Nephron (organoid): ENCODE results near the gene FCHSD2.

Experiments used
- H3K27ac Mint-ChIP-seq, 3 experiments: 2 replicates each; pipeline ENCODE4 v1.8.0; 2020; ENCODE audit warnings: mixed read lengths in 3 of 3, mild to moderate bottlenecking in 2 of 3, moderate library complexity in 1 of 3
- H3K27me3 Mint-ChIP-seq: 2 replicates; pipeline ENCODE4 v1.8.0; 2021; ENCODE audit warnings: low read depth, mild to moderate bottlenecking, moderate library complexity, mixed read lengths
- H3K36me3 Mint-ChIP-seq: 2 replicates; pipeline ENCODE4 v1.8.0; 2020; ENCODE audit warnings: low read depth, mixed read lengths
- H3K4me1 Mint-ChIP-seq: 2 replicates; pipeline ENCODE4 v1.8.0; 2020; ENCODE audit warnings: mixed read lengths
- H3K4me3 Mint-ChIP-seq, 3 experiments: 2 replicates each; pipeline ENCODE4 v1.8.0; 2020; ENCODE audit warnings: mild to moderate bottlenecking in 3 of 3, mixed read lengths in 3 of 3, moderate library complexity in 2 of 3
- H3K9me3 Mint-ChIP-seq: 2 replicates; pipeline ENCODE4 v1.8.0; 2020; ENCODE audit warnings: mixed read lengths
- CTCF ChIP-seq, 3 experiments: fragments of 200-600 bp; sonication (generic); IDR thresholded peaks; one replicate each; pipeline ENCODE4 v1.5.0; 2021; ENCODE audit warnings: antibody characterized with exemption in 3 of 3; ENCODE audit not compliant: unreplicated experiment in 3 of 3

FCHSD2 gene

GRCh38 chr11:73091521-73092305 lies 50.4 kb downstream of the FCHSD2 start:
- no peaks in the 10 kb centered on the region for H3K27me3 Mint-ChIP-seq
- H3K36me3 Mint-ChIP-seq = peaks cover 22% of the 10 kb centered on the region

GRCh38 chr11:73087730-73088129 lies 54.4 kb downstream of the FCHSD2 start:
- Mint-ChIP-seq H3K4me3 (no peak overlapping the region), H3K36me3 (peaks cover 34% of the 10 kb centered on the region), H3K27ac (no peak overlapping the region), H3K27me3 (no peaks in the 10 kb centered on the region), H3K9me3 (no peaks in the 10 kb centered on the region), H3K4me1 (no peaks in the 10 kb centered on the region)
- no peak for TF ChIP-seq CTCF (IDR thresholded peaks at IDR 0.05; ENCODE audit: unreplicated experiment in 3 of 3)

More at GRCh38 chr11:73091521-73092305, 50.4 kb downstream of the FCHSD2 start:
- Mint-ChIP-seq H3K4me3 (no peak overlapping the region), H3K9me3 (no peaks in the 10 kb centered on the region), H3K4me1 (peaks cover 11% of the 10 kb centered on the region), H3K27ac (no peak overlapping the region)
- no peak for TF ChIP-seq CTCF (IDR thresholded peaks at IDR 0.05; ENCODE audit: unreplicated experiment in 3 of 3)

GRCh38 chr11:73085189-73085875 lies 56.8 kb downstream of the FCHSD2 start:
- Mint-ChIP-seq H3K27me3 (no peaks in the 10 kb centered on the region), H3K36me3 (peaks cover 27% of the 10 kb centered on the region), H3K9me3 (no peaks in the 10 kb centered on the region), H3K4me3 (no peak overlapping the region), H3K4me1 (no peaks in the 10 kb centered on the region), H3K27ac (no peak overlapping the region)
- no peak for TF ChIP-seq CTCF (IDR thresholded peaks at IDR 0.05; ENCODE audit: unreplicated experiment in 3 of 3)

GRCh38 chr11:73078631-73079030 lies 63.5 kb downstream of the FCHSD2 start:
- no peak for TF ChIP-seq CTCF (IDR thresholded peaks at IDR 0.05; ENCODE audit: unreplicated experiment in 3 of 3)
- H3K4me3 Mint-ChIP-seq = no peak overlapping the region
- peaks cover 23% of the 10 kb centered on the region for H3K9me3 Mint-ChIP-seq
- H3K36me3 Mint-ChIP-seq = peaks cover 46% of the 10 kb centered on the region
- H3K27me3 Mint-ChIP-seq = no peaks in the 10 kb centered on the region
- H3K4me1 Mint-ChIP-seq = peaks cover 1% of the 10 kb centered on the region
- no peak overlapping the region for H3K27ac Mint-ChIP-seq

GRCh38 chr11:73077454-73077853 lies 64.7 kb downstream of the FCHSD2 start:
- Mint-ChIP-seq H3K27ac (no peak overlapping the region), H3K4me3 (no peak overlapping the region), H3K27me3 (no peaks in the 10 kb centered on the region), H3K9me3 (peaks cover 23% of the 10 kb centered on the region), H3K4me1 (peaks cover 13% of the 10 kb centered on the region), H3K36me3 (peaks cover 40% of the 10 kb centered on the region)
- no peak for TF ChIP-seq CTCF (IDR thresholded peaks at IDR 0.05; ENCODE audit: unreplicated experiment in 3 of 3)
